ENCODE measurements around the gene CFAP141. TPM values are rescaled to one million over a fixed set of nuclear protein-coding genes. Genes with fewer than 3 reads are reported as not detected.

CFAP141 gene
- total RNA-seq = 1 to 10 TPM in 2 of 6 donors, not detected in 4; 5.9 to 6.5 TPM

GRCh38 chr1:154206196-154206595, at the start of gene CFAP141:
Gene CFAP141 (minus strand): TSS chr1:154206333. CDS start chr1:154206307, 26 bp downstream.
- H3K27ac ChIP-seq = no peak within 1 kb of the TSS
- H3K9me3 ChIP-seq = no peaks in the 10 kb centered on the region
- ATAC-seq (ENCODE audit: low FRiP score in 2 of 2) (no peak), DNase-seq (no peak)
- TF ChIP-seq EP300 (IDR thresholded peaks at IDR 0.05) (no peak), CTCF (IDR thresholded peaks at IDR 0.05) (no peak), POLR2A (IDR thresholded peaks at IDR 0.05) (no peak), POLR2AphosphoS5 (IDR thresholded peaks at IDR 0.05) (no peak)
- WGBS, 2 donors = 82 to 83% methylated on average over 1 of the region's 1 CpG
- H3K27me3 ChIP-seq = no peaks in the 10 kb centered on the region
- H3K36me3 ChIP-seq = peaks cover 15 to 62% (median 48%) of the 10 kb centered on the region in 4 donors
- H3K4me1 ChIP-seq = no peaks in the 10 kb centered on the region
- H3K4me3 ChIP-seq = no peak within 1 kb of the TSS

DNA sequence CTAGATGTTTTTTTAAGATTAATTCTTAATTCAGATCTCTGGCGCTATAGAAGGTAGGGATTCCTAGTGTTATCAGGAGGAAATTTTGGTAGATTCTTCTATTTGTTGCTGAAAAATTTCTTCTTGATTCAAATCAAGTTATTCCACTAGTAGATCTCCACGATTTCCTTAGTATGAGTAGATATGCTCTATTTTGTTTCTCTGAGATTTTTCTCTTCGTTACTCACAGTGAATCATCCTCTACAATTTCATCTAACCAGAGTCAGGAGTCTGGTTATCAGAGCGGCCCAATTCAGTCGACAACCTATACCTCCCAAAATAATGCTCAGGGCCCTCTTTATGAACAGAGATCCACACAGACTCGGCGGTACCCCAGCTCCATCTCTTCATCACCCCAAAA, 47.5 kb upstream of the CFAP141 start:
- Histone ChIP-seq H3K9me3 (no peaks in the 10 kb centered on the region), H3K36me3 (peaks cover 85 to 100% (median 99%) of the 10 kb centered on the region in 4 donors), H3K27me3 (no peaks in the 10 kb centered on the region), H3K4me1 (no peaks in the 10 kb centered on the region), H3K27ac (no peak overlapping the region), H3K4me3 (no peak overlapping the region)
- no peak for DNase-seq
- WGBS, 2 donors = 95 to 99% methylated on average over 7 of the region's 7 CpGs
- TF ChIP-seq POLR2A (IDR thresholded peaks at IDR 0.05) (no peak), EP300 (IDR thresholded peaks at IDR 0.05) (no peak)
- ATAC-seq (ENCODE audit: low FRiP score in 2 of 2) = no peak

DNA sequence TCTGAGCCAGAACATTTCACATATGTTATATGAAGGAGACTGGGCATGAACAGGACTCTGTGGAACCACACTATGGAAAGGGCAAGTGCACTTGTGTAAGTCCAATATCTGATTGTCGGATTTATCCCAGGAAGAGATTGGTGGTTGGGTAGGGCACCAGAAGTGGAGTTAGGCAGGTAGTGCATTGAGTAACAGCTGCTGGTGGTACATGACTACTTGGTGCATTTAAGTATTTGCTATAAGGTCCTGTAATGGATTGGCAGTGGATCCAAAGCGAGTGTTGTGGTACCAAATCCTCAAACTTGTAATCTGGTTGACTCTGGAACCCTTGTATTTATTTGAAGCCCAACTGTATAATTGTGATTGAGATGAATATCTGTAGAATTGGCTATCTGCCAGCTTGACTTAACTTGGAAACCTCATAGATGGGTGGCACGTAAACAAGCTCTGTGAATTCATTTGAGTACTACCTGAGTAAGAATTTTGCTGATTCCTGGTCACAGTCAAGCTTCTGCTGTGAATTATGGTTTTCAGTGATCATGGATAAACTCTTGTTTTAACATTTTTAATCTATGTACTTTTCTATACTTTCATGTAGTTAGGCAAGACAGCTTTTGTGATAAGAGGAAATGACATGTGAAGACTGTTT, 35.7 kb upstream of the CFAP141 start:
- ATAC-seq (ENCODE audit: low FRiP score in 2 of 2) (no peak), DNase-seq (no peak)
- TF ChIP-seq POLR2A (IDR thresholded peaks at IDR 0.05) (no peak), POLR2AphosphoS5 (IDR thresholded peaks at IDR 0.05) (no peak), CTCF (IDR thresholded peaks at IDR 0.05) (no peak), EP300 (IDR thresholded peaks at IDR 0.05) (no peak)
- H3K4me3 ChIP-seq = no peak overlapping the region
- H3K4me1 ChIP-seq = no peaks in the 10 kb centered on the region
- 75 to 80% methylated on average over 3 of the region's 3 CpGs for WGBS, 2 donors
- no peaks in the 10 kb centered on the region for H3K9me3 ChIP-seq
- no peak overlapping the region for H3K27ac ChIP-seq
- H3K36me3 ChIP-seq = peaks cover 46 to 98% (median 85%) of the 10 kb centered on the region in 4 donors
- no peaks in the 10 kb centered on the region for H3K27me3 ChIP-seq

- TF ChIP-seq POLR2A (IDR thresholded peaks at IDR 0.05) (no peak), EP300 (IDR thresholded peaks at IDR 0.05) (no peak), POLR2AphosphoS5 (IDR thresholded peaks at IDR 0.05) (no peak), CTCF (IDR thresholded peaks at IDR 0.05) (no peak)
- ATAC-seq (ENCODE audit: low FRiP score in 2 of 2) (no peak), DNase-seq (no peak)
- Histone ChIP-seq H3K36me3 (peaks cover 49 to 98% (median 85%) of the 10 kb centered on the region in 4 donors), H3K4me3 (no peak overlapping the region), H3K4me1 (no peaks in the 10 kb centered on the region), H3K27ac (no peak overlapping the region), H3K9me3 (no peaks in the 10 kb centered on the region), H3K27me3 (no peaks in the 10 kb centered on the region)
- WGBS, 2 donors = 90 to 92% methylated on average over 3 of the region's 3 CpGs
Measured at GRCh38 chr1:154240294-154240833, 34.2 kb upstream of the CFAP141 start.

GRCh38 chr1:154239491-154239890, 33.4 kb upstream of the CFAP141 start:
- TF ChIP-seq POLR2AphosphoS5 (IDR thresholded peaks at IDR 0.05) (no peak), EP300 (IDR thresholded peaks at IDR 0.05) (no peak), POLR2A (IDR thresholded peaks at IDR 0.05) (no peak), CTCF (IDR thresholded peaks at IDR 0.05) (no peak)

More at GRCh38 chr1:154239491-154239890, 33.4 kb upstream of the CFAP141 start:
- DNase-seq (no peak), ATAC-seq (ENCODE audit: low FRiP score in 2 of 2) (no peak)
- WGBS, 2 donors = 80 to 88% methylated on average over 3 of the region's 3 CpGs
- H3K4me1 ChIP-seq = no peaks in the 10 kb centered on the region
- no peaks in the 10 kb centered on the region for H3K27me3 ChIP-seq
- H3K4me3 ChIP-seq = no peak overlapping the region
- peaks cover 48 to 98% (median 85%) of the 10 kb centered on the region in 4 donors for H3K36me3 ChIP-seq
- H3K9me3 ChIP-seq = no peaks in the 10 kb centered on the region
- no peak overlapping the region for H3K27ac ChIP-seq

Measured in upper lobe of left lung (tissue), 6 donors.